GM03348 (cell line): ENCODE data around the gene CCNI2.
"Not testable (repeated sequence)": the region's sequence is repeated elsewhere in the genome, so short reads cannot be mapped to it uniquely, and the experiment has no call there.

Source experiments
- DNase-seq: peaks from one replicate; pipeline ENCODE4 v3.0.0; 2012; ENCODE audit warnings: low spot score

The CCNI2 gene

GRCh38 chr5:132781029-132781428 lies 33.8 kb downstream of the CCNI2 start:
- no peak for DNase-seq

GRCh38 chr5:132782101-132782500 lies 34.9 kb downstream of the CCNI2 start:
- DNase-seq = peak; percentile 50

GRCh38 chr5:132785365-132785764 lies 38.1 kb downstream of the CCNI2 start:
- no peak for DNase-seq

- no peak for DNase-seq
These were observed 38.6 kb downstream of the CCNI2 start for GRCh38 chr5:132785864-132786263.

- DNase-seq = peak; percentile 78
These were observed 39.9 kb downstream of the CCNI2 start for GRCh38 chr5:132787076-132787475.

- no peak for DNase-seq
These were observed 41.3 kb downstream of the CCNI2 start for GRCh38 chr5:132788508-132788907.

- DNase-seq = no peak
These were observed 42.0 kb downstream of the CCNI2 start for GRCh38 chr5:132788990-132789886.

GRCh38 chr5:132790201-132790865 lies 43.1 kb downstream of the CCNI2 start:
- no peak for DNase-seq

GRCh38 chr5:132791026-132791425 lies 43.8 kb downstream of the CCNI2 start:
- no peak for DNase-seq

GRCh38 chr5:132797651-132798050 lies 50.4 kb downstream of the CCNI2 start:
- DNase-seq = peak; percentile 66

GRCh38 chr5:132799392-132799791 lies 52.2 kb downstream of the CCNI2 start:
- DNase-seq = no peak

- DNase-seq = no peak
These were observed 53.3 kb downstream of the CCNI2 start for GRCh38 chr5:132800545-132800944.

- no peak for DNase-seq
These were observed 54.9 kb downstream of the CCNI2 start for GRCh38 chr5:132802044-132802684.

GRCh38 chr5:132802685-132803066 lies 55.5 kb downstream of the CCNI2 start:
- not testable (repeated sequence) for DNase-seq
